Nucleus accumbens (tissue), 56 donors: ENCODE data around the gene CFDP1.

Experiments
- DNase-seq, 56 donors: peaks; one replicate each; lab custom pipeline; 2025; lab: John Stamatoyannopoulos, UW

Gene CFDP1

DNA sequence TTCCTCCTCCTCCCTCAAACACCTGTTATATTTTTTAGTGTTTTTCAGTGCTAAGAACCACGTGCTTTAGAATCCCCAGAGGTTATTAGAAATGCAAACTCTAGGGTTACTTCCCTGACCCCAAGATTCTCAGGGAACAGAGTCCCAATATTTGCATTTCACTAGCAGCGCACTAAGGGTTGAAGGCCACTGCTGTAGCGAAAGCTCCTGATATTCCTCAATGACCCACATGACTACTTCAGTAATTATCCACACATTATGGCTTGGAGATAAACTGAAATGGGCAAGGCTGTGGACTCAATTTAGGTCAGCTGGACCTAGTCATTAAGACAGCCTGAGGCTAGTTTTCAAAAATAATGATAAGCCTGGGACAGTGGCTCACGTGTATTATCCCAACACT is 103.4 kb downstream of the CFDP1 start:
- DNase-seq: no peak

DNA sequence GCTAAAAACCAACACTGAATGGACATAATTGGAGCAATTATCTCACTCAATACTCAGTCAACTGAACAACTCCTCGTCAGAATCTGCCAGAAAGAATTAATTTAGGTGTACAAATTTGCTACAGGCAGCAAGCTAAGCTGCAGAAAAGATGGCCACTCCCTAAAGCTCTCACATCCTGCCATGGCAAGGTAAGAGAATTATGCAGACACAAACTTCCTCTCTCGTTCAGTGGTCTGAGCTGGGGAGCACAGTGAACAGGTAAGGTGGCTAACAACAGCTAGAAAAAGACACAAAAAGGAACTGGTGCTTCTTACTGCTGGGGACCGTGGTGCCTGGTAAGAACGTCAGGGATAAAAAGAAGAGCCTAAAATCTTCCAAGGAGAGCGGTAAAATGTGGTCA is 107.0 kb downstream of the CFDP1 start:
- no peak for DNase-seq

DNA sequence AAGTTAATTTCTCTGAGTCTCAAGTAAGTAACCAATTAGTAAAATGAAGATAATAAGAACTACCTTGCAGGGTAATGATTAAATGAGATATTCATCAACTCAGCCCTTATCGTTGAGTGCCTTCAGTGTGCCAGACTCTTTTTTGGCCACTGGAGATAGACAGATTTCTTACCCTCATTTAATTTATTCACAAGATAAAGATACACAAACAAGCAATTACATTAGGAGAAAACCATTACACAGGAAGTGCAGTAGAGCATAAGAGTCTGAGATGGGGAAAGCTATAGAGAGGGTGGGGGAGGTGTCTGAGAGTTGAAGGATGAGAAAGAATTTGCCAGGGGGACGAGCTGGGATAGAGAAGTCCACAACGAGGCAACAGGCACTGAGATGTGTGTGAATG is 109.4 kb downstream of the CFDP1 start:
- DNase-seq: no peak

DNA sequence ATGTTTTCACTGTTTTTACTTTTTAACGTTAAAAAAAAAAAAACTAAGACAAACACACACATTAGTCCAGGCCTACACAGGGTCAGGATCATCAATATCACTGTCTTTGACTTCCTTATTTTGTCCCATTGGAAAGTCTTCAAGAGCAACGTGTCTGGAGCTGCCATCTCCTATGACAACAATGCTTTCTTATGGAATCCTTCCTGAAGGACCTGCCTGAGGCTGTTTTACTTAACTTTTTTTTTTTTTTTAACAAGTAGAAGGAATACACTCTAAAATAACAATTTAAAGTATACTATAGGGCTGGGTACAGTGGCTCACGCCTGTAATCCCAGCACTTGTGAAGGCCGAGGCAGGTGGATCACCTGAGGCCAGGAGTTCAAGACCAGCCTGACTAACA is 110.1 kb downstream of the CFDP1 start:
- no peak for DNase-seq

DNA sequence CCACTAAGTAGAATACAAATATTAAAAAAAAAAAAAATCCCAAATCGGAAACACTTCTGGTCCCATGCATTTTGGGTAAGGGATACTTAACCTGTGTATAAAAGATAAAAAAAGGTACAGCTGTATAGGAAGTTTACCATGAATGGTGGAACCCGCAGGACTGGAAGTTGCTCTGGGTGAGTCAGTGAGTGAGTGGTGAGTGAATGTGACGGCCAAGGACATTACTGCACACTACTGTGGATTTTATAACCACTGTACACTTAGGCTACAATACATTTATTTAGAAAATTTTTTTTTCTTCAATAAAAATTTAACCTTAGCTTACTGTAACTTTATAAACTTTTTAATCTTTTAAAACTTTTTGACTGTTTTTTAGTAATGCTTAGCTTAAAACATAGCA is 110.6 kb downstream of the CFDP1 start:
- DNase-seq: no peak

DNA sequence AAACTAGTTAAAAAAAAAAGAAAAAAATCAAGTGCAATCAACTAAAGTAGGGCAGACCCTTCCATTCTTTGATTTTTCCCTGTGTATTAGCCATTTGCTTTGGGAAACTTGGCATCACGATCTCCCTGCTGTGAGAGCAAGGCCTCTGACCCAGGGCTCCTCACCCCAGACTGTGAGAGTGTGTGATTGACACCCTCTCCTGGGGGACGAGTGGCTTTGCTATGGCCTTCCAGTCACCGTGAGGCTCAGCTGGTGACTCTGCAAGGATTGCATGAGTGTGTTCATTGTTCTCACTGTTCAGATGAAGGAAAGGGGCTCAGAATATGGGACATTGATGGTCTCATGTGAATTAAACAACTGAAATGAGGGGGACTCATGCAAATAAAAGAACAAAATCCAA is 112.9 kb downstream of the CFDP1 start:
- peak in 48 of 56 donors; percentile 11 to 83 (median 48) for DNase-seq

DNA sequence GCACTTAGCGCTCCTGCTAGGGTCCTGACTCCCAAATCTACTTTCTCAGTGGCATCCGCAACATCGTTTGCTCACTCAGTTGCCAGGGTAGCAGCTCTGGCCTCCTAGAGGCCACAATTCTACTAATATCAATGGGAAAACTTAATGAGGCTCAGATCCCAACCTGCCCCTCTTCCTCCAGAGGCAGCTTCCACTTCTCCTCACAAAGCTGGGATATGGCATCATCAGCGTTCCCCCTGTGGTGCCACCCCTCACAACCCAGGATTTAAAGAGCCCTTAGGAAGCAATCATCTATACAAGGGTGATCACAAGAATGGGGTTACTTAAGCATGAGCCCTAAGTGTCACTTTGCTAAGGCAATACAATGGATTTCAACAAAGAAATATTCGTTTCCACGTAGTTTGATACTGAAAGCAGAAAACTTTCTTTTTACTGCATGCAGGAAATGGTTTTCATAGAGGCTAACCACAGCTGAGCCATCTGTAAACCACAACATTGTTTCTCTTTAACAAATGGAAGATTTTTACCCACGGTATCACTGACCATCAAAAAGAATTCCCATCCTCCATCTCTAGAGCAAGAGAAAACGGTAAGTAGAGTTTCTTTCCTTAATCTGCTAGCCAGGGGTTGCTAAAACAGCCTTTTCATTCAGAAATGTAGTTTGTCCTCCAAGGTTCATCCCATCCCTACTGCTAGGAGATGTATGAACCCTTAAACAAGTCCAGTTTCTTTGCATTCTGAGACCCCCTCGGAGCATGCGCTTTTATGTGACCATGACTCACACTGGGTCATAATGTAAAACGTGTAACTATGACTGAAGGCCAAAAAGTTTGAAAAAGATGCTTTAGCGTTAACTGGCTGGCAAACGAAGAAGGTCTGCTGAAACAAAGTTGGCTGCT is 113.5 kb downstream of the CFDP1 start:
- DNase-seq: peak in 1 of 56 donors; percentile 44

DNA sequence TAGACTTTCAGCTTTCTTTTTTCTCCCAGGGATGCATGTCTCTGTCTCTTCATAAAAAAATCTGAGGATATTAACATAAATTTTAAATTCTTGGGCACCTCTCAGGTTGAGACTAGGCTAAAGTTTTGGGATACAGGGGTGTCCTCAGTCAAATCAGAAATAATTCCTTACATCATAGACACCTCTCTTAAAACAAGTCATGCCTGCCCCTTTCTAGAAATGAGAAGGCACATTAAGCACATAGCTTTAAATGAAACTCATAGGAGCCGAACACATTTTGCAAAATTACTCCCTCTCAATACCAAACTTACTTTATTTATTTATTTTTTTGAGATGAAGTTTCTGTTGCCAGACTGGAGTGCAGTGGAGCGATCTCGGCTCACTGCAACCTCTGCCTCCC is 114.6 kb downstream of the CFDP1 start:
- DNase-seq: no peak

DNA sequence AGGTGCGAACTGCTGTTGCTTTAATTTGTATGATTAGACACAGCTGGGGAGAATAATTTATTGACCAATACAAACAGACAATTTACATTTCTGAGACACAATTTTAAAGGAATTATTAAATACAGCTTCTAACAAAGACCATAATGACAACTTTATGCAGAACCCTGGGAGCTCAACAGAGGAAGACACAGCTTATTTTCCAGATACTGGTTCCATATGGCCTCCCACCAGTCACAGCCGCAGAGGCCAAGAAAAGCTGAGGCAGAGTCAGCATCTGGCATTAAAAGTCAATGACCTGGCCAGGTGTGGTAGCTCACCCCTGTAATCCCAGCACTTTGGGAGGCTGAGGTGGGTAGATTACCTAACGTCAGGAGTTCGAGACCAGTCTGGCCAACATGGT is 115.8 kb downstream of the CFDP1 start:
- no peak for DNase-seq

DNA sequence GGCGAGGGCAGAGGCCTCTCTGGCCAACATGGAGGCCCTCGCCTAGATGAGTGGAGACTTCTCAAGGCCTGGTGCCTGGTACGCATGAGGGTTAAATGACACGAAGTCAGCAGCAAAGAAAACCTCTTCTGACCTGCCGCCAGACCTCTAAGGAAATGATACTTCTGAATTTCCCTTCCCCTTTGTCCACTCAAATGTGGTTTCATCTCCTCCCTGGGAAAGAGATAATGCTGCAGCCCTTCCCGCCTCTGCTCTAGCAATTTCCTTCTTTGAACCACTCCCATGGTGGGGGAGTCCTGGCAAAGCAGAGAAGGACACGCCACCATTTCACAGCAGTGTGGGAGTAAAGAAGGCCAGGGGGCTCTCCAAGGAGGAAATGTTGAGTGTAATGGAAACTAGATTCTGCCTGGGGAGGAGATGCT is 116.2 kb downstream of the CFDP1 start:
- DNase-seq: no peak

DNA sequence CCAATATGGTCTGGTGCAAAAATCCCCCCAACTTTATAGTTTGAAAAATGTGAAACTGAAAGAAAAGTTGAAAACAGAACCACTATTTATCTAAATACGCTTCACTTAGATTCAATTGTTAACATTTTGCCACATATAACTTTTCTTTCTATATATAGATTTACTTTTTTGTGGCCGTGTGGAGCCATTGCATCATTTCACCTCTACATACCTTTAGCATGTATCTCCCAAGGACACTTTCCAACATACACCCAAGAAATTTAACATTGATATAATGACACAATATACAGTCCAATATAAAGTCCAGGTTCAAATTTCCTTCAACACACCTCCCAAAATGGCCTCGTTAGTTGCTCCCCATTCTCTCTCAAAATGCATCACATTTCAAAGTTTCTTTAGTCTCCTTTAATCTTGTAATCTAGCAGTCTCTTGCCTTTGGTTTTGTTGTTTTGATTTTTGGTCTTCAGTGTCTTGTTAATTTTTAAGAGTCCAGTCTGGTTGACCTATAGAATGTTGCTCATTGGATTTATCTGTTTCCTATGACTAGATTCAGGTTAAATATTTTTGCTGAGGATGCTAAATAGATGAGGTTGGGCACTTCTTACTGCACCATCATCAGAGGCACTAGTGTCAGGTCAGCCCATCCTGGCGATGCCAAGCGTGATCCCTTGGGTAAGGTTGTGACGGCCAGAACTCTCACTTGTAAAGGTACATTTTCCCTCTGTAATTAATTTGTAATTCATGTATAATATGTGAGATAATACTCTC is 117.6 kb downstream of the CFDP1 start:
- DNase-seq: no peak

DNA sequence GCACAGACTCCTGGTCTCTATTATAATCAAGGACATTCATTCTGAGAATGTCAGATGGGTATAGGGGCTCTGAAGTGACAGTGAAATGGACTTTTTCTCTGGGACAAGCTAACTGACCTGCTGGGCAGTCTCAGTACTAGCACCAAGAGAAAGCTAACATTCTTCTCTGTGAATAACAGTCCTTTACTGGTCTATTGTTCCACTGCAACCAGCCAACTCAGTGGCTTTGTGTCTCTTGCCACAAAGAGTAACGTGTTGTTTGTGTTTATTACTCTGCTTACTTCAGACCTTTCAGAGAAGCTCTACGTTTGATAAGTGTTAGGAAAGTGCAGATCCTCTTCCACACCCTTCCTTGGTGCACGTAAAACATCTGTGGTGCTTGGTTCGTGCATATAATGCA is 120.4 kb downstream of the CFDP1 start:
- DNase-seq: peak in 12 of 56 donors; percentile 6 to 35 (median 16)

DNA sequence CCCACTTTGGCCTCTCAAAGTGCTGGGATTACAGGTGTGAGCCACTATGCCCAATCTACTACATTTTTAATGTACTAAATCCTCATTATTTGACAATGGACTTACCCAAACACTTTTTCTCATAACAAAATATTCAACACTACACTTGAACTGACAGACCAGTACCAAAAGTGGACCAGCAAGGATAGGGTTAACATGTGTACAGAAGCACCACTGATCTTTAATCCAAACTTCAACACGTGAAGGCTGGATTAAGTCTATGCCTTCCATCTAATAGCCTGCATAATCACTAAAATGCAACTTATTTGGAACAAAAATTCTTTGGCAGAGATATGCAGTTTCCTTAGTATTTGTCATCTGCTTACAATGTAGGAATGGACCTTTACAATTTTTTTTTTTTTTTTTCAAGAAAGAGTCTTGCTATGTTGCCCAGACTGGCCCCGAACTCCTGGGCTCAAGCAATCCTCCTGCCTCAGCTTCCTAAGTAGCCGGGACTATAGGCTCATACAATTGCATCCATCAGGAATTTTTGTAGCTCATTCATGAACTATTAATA is 121.8 kb downstream of the CFDP1 start:
- DNase-seq: no peak

DNA sequence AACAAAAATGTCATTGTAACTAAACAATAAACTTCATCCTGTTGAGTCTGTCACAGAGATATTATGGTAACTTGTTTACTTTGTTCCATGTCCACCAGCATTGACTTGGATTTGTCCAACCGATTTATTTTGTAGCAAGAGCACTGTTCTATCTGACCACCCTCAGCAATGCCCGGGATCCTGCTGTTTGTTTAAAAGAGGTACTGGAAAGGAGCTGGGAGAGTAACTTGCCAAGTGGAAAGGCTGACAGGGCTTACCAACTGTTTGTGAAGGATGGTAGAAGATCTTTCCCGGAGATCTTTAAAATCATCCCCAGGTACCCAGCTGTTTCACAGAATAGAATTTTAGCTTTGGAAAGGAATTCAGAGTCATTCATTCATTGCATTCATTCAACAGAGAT is 122.8 kb downstream of the CFDP1 start:
- DNase-seq: no peak

DNA sequence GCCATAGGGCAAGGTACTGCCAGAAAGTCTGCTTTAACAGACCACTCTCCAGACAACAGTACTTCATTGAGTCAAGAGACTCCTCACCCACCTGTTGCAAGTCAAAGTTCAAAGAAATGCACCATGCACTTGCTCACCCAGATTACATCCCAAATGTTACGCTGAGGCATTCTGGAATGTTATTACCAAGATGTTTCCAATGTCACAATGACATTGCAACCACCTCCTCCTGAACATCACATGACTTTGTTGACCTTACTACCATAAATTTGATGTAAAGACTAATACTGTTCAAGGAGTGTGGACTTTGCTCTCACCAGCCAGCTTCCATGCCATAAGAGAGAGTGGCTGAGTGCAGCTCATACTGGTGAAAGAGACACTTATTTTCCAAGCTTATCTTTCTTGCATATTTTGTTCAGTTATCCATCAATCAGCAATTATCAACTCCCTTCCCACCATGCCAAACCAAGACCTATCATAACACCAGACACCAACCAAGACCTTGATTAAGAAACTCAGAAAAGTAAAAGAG is 123.3 kb downstream of the CFDP1 start:
- DNase-seq: no peak

DNA sequence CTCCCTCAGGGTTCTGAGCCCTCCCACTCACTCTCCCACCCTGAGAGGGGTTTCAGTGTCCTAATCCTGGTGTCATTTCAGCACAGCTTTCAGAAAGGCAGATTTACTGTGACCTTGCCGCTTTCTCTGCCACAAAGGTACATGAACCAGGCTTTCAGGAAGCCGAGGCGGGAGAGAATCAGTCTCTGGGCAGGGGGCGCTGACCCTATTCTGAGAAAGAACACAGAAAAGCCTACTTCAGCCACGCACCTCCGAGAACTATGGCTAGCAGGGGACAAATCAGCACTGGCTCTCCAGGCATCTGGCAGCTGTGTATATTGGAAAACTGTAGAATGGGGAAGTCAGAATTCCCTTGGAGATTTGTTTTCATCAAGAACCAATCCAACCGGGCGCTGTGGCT is 124.1 kb downstream of the CFDP1 start:
- DNase-seq: no peak

DNA sequence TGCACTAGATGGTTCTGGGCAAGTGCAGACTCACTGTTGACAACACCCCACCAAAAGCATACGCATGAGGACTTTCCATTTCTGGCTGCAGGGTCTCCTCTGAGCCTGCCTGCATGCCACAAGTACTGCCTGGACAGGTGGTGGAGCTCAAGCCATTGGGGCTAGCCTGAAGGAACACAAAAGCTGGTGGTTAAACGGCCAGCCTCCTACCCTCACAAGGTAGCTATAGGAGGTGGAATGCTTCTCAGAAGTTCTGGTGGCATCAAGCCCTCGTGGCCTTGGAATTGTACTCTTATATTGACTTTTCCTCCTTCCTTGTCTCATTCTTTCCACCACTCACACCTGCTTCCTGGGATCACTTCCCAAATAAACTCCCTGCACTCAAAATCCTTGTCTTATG is 125.3 kb downstream of the CFDP1 start:
- no peak for DNase-seq

DNA sequence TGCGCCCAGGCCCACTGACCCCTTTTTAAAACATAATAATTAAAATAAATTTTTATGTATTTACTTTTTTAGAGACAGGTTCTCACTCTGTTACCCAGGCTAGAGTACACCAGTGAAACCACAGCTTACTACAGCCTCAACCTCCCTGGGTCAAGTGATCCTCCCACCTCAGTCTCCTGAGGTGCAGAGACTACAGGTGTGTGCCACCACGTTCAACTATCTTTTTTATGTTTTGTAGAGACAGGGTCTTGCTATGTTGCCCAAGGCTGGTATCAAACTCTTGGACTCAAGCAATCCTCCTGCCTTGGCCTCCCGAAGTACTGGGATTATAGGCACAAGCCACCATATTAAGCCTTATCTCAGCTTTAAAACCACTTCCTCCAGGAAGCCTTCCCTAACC is 125.8 kb downstream of the CFDP1 start:
- DNase-seq: no peak

DNA sequence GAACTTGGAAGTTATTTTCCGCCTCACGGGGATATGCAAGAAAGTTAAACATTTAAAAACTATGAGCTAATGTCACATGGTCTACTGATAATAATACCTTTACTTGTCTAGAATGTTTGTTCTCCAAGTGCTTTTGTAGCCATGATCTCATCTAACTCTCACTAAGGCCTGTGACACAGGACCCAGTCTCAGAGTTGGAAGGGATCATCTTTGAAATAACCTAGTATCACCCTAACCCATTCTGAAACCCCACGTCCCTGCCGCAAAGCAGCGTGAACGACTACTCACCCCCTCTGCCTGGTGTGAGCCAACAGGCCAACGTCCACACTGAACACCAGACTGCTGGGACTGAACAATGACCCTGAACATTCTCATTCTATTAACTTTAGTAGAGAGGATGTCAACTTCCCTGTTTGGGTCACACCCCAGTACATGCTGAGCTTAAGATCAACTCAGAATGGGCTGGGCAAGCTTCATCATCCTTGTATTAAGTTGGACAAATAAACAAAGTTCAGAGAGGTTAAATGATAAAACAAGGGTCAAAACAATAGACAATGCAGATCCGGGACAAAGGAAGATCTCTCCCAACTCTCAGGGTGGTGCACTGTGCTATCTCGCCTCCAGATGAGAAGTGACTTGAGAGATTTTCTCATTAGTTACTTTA is 127.1 kb downstream of the CFDP1 start:
- peak in 7 of 56 donors; percentile 4 to 28 (median 20) for DNase-seq

DNA sequence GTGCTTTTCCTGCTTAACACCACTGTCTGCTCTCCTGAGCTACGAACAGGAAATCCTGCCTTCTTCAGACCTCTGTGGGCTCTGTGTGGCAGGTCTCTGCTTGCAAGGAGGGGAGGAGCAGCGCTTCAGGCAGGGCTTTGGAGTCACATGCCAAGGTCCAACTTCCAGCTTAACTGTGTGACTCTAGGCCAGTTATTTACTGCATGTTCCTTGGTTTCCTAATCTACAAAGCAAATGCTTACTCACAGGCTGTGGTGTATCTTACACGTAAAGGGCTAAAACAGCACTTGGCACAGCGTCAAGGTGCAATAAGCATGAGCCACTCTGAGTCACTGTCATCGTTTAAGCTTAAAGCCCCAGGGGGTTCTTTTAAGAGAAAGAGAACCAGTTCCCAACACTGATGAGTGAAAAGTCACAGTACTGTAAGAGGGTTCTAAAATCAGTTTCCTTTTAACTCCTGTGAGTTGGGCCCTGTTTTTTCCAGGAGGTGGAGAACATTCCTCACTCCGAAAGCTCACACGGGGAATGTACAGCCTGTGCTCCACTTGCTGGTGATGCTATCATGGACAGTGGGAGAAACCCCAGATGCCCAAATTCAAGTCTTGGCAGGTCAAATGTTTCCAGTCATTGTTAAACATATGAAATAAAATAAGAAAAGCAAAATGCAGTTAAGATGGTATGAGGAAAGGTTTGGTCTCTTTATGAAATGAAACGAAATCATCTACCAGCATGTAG is 127.8 kb downstream of the CFDP1 start:
- peak in 8 of 56 donors; percentile 10 to 72 (median 20) for DNase-seq
